Activated naive CD8-positive, alpha-beta T cell treated with anti-CD3 and anti-CD28 coated beads, Interleukin-2, amount 50 U/mL, for 24 hours (primary cell): ENCODE measurements around the gene SEMA4A.

Experiments used
- ATAC-seq: fragments of 150-1000 bp; cut with Tn5 transposase; one replicate; pipeline ENCODE4 v1.10.0; 2021
- DNase-seq: peaks from one replicate; pipeline ENCODE4 v3.0.0; 2021
- H3K27ac Mint-ChIP-seq: one replicate; pipeline ENCODE4 v1.8.0; 2021; ENCODE audit warnings: mild to moderate bottlenecking, mixed read lengths
- H3K27me3 Mint-ChIP-seq: one replicate; pipeline ENCODE4 v1.8.0; 2021; ENCODE audit warnings: mixed read lengths
- H3K36me3 Mint-ChIP-seq: one replicate; pipeline ENCODE4 v1.8.0; 2021; ENCODE audit warnings: low read depth, mixed read lengths
- H3K4me1 Mint-ChIP-seq: one replicate; pipeline ENCODE4 v1.8.0; 2021; ENCODE audit warnings: mixed read lengths
- H3K4me3 Mint-ChIP-seq: one replicate; pipeline ENCODE4 v1.8.0; 2021; ENCODE audit warnings: mild to moderate bottlenecking, moderate library complexity, mixed read lengths
- H3K9me3 Mint-ChIP-seq: one replicate; pipeline ENCODE4 v1.8.0; 2021; ENCODE audit warnings: mixed read lengths

Gene SEMA4A

GRCh38 chr1:156138458-156138867, 14.9 kb upstream of the SEMA4A start:
- no peak for DNase-seq
- no peak for ATAC-seq
- Mint-ChIP-seq H3K9me3 (no peaks in the 10 kb centered on the region), H3K4me1 (no peaks in the 10 kb centered on the region), H3K27ac (no peak overlapping the region), H3K36me3 (peaks cover 27% of the 10 kb centered on the region), H3K27me3 (no peaks in the 10 kb centered on the region), H3K4me3 (no peak overlapping the region)

GRCh38 chr1:156140879-156141707, 12.3 kb upstream of the SEMA4A start:
- no peak for ATAC-seq

GRCh38 chr1:156143765-156144489, 9.5 kb upstream of the SEMA4A start:
- peaks cover 34% of the 10 kb centered on the region for H3K4me1 Mint-ChIP-seq
- H3K4me3 Mint-ChIP-seq, result no peak overlapping the region
- no peaks in the 10 kb centered on the region for H3K27me3 Mint-ChIP-seq
- ATAC-seq (no peak), DNase-seq (no peak)
- peaks cover 5% of the 10 kb centered on the region for H3K36me3 Mint-ChIP-seq
- H3K27ac Mint-ChIP-seq, result no peak overlapping the region
- H3K9me3 Mint-ChIP-seq, result no peaks in the 10 kb centered on the region

More at GRCh38 chr1:156140879-156141707, 12.3 kb upstream of the SEMA4A start:
- peaks cover 10% of the 10 kb centered on the region for H3K4me1 Mint-ChIP-seq
- H3K27me3 Mint-ChIP-seq, result no peaks in the 10 kb centered on the region
- peak; percentile 65 for DNase-seq
- no peak overlapping the region for H3K4me3 Mint-ChIP-seq
- H3K36me3 Mint-ChIP-seq, result peaks cover 15% of the 10 kb centered on the region
- H3K9me3 Mint-ChIP-seq, result no peaks in the 10 kb centered on the region
- H3K27ac Mint-ChIP-seq, result no peak overlapping the region

GRCh38 chr1:156144742-156145141, 8.6 kb upstream of the SEMA4A start:
- Mint-ChIP-seq H3K4me1 (peaks cover 41% of the 10 kb centered on the region), H3K27ac (no peak overlapping the region), H3K36me3 (peaks cover 5% of the 10 kb centered on the region), H3K4me3 (no peak overlapping the region), H3K9me3 (no peaks in the 10 kb centered on the region), H3K27me3 (no peaks in the 10 kb centered on the region)
- DNase-seq, result no peak
- ATAC-seq, result no peak

GRCh38 chr1:156145650-156146019, 7.8 kb upstream of the SEMA4A start:
- H3K4me1 Mint-ChIP-seq, result peaks cover 49% of the 10 kb centered on the region
- ATAC-seq (no peak), DNase-seq (no peak)
- no peaks in the 10 kb centered on the region for H3K9me3 Mint-ChIP-seq
- no peak overlapping the region for H3K27ac Mint-ChIP-seq
- H3K36me3 Mint-ChIP-seq, result no peaks in the 10 kb centered on the region
- no peaks in the 10 kb centered on the region for H3K27me3 Mint-ChIP-seq
- H3K4me3 Mint-ChIP-seq, result no peak overlapping the region

- Mint-ChIP-seq H3K27me3 (no peaks in the 10 kb centered on the region), H3K27ac (peak overlapping the region; percentile 90), H3K4me3 (peak overlapping the region; percentile 70), H3K36me3 (no peaks in the 10 kb centered on the region), H3K4me1 (peaks cover 55% of the 10 kb centered on the region), H3K9me3 (no peaks in the 10 kb centered on the region)
- DNase-seq, result peak; percentile 36
- peak; percentile 78 for ATAC-seq
Measured at GRCh38 chr1:156146020-156146768, 7.2 kb upstream of the SEMA4A start.

GRCh38 chr1:156146769-156147405, 6.5 kb upstream of the SEMA4A start:
- peak; percentile 50 for DNase-seq
- H3K4me3 Mint-ChIP-seq, result peak overlapping the region; percentile 70
- no peak for ATAC-seq

GRCh38 chr1:156148216-156148615, 5.2 kb upstream of the SEMA4A start:
- H3K27ac Mint-ChIP-seq, result peak overlapping the region; percentile 91
- H3K4me3 Mint-ChIP-seq, result peak overlapping the region; percentile 26
- no peaks in the 10 kb centered on the region for H3K27me3 Mint-ChIP-seq
- DNase-seq, result peak; percentile 30
- H3K36me3 Mint-ChIP-seq, result no peaks in the 10 kb centered on the region
- no peaks in the 10 kb centered on the region for H3K9me3 Mint-ChIP-seq
- H3K4me1 Mint-ChIP-seq, result peaks cover 75% of the 10 kb centered on the region
- ATAC-seq, result no peak

More at GRCh38 chr1:156146769-156147405, 6.5 kb upstream of the SEMA4A start:
- Mint-ChIP-seq H3K27ac (peak overlapping the region; percentile 90), H3K9me3 (no peaks in the 10 kb centered on the region), H3K27me3 (no peaks in the 10 kb centered on the region), H3K4me1 (peaks cover 62% of the 10 kb centered on the region), H3K36me3 (no peaks in the 10 kb centered on the region)

GRCh38 chr1:156149374-156150332, 3.7 kb upstream of the SEMA4A start:
- Mint-ChIP-seq H3K27me3 (no peaks in the 10 kb centered on the region), H3K4me3 (no peak overlapping the region), H3K9me3 (no peaks in the 10 kb centered on the region), H3K36me3 (peaks cover 3% of the 10 kb centered on the region), H3K27ac (no peak overlapping the region), H3K4me1 (peaks cover 87% of the 10 kb centered on the region)
- DNase-seq (peak; percentile 25), ATAC-seq (peak; percentile 11)

- DNase-seq, result peak; percentile 55
- no peaks in the 10 kb centered on the region for H3K9me3 Mint-ChIP-seq
- peaks cover 93% of the 10 kb centered on the region for H3K4me1 Mint-ChIP-seq
- peaks cover 8% of the 10 kb centered on the region for H3K36me3 Mint-ChIP-seq
- no peaks in the 10 kb centered on the region for H3K27me3 Mint-ChIP-seq
- ATAC-seq, result peak; percentile 20
- no peak overlapping the region for H3K27ac Mint-ChIP-seq
- no peak overlapping the region for H3K4me3 Mint-ChIP-seq
Measured at GRCh38 chr1:156150333-156151011, 2.9 kb upstream of the SEMA4A start.

- H3K27me3 Mint-ChIP-seq, result no peaks in the 10 kb centered on the region
- H3K4me1 Mint-ChIP-seq, result peaks cover 93% of the 10 kb centered on the region
- DNase-seq, result peak; percentile 31
- no peak for ATAC-seq
- H3K4me3 Mint-ChIP-seq, result no peak overlapping the region
- H3K9me3 Mint-ChIP-seq, result no peaks in the 10 kb centered on the region
- peaks cover 14% of the 10 kb centered on the region for H3K36me3 Mint-ChIP-seq
- peak overlapping the region; percentile 90 for H3K27ac Mint-ChIP-seq
Measured at GRCh38 chr1:156151093-156151688, 2.2 kb upstream of the SEMA4A start.

- DNase-seq, result peak; percentile 46
- Mint-ChIP-seq H3K4me3 (peak overlapping the region; percentile 90), H3K36me3 (peaks cover 28% of the 10 kb centered on the region), H3K27me3 (no peaks in the 10 kb centered on the region), H3K4me1 (peaks cover 94% of the 10 kb centered on the region), H3K27ac (peak overlapping the region; percentile 90), H3K9me3 (no peaks in the 10 kb centered on the region)
- peak; percentile 24 for ATAC-seq
Measured at GRCh38 chr1:156152628-156153027, 757 bp upstream of the SEMA4A start.
